ENCODE data around the gene GRK7. TPM values are rescaled to one million over a fixed set of nuclear protein-coding genes. Genes with fewer than 3 reads are reported as not detected.

Gene GRK7
- total RNA-seq: not detected in 2 replicates

GRCh38 chr3:141763088-141763750 lies at the start of gene GRK7:
GRK7 (plus strand) TSS chr3:141763408; CDS start chr3:141778285, 14,877 bp downstream.

GRCh38 chr3:141738022-141738890 lies 25.0 kb upstream of the GRK7 start, which contains the start of gene RNF7:
RNF7 (plus strand) TSS chr3:141738298; CDS start chr3:141738342, 44 bp downstream.

Other genes with a start within 250 kb of the GRK7 start
- 80.3 and 89.5 TPM in 2 replicates for gene RNF7, start 25.1 kb upstream of the GRK7 start, total RNA-seq
- 38.3 and 56.2 TPM in 2 replicates for gene ATP1B3, start 113.2 kb downstream of the GRK7 start, total RNA-seq